K562 (cell line): ENCODE results near the gene MYOM1. TPM values are rescaled to one million over a fixed set of nuclear protein-coding genes. Genes with fewer than 3 reads are reported as not detected.
A peak's percentile ranks its signal among the peaks of the same experiment; 100 is the strongest.

Experiments used
- ATAC-seq: fragments of 200-7000 bp; cut with Tn5 transposase; 3 replicates; pipeline ENCODE4 v1.9.1; 2020; ENCODE audit warnings: moderate library complexity
- BruUV-seq: library from RNA; stranded (reverse); fragments of 400-500 nt; replicated peaks from 2 replicates; lab custom pipeline; 2021; lab: Mats Ljungman, UMichigan
- CTCF ChIA-PET: fragments of 300-600 bp; formaldehyde crosslinking; extraction: SDS; loops from one replicate; lab custom pipeline; 2021; ENCODE audit warnings: low intra/inter-chr PET ratio; lab: Yijun Ruan, JAX
- POLR2A ChIA-PET: fragments of 300-600, 350-650 bp; sonication (Branson Sonifier 250); formaldehyde crosslinking; extraction: SDS; loops from one replicate; lab custom pipeline; 2021; ENCODE audit warnings: antibody characterized with exemption, inconsistent platforms; lab: Yijun Ruan, JAX
- DNase-seq, 4 experiments: peaks; one replicate each; pipeline versions ENCODE4 v3.0.0 to v3.0.0-alpha.2; 2011 to 2018; ENCODE audit warnings: low spot score in 3 of 4, mixed read lengths in 3 of 4; ENCODE audit errors: extremely low read depth in 1 of 4
- FAIRE-seq: peaks from 2 replicates; lab custom pipeline; 2011; peaks lifted over from hg19 to GRCh38; lab: Jason Lieb, UNC
- H2AFZ ChIP-seq: 2 replicates; pipeline ENCODE4 v1.6.0; 2011; ENCODE audit warnings: low read depth, low read length, control low read depth, inconsistent platforms
- H3K27ac ChIP-seq: fragments of 200-600 bp; 3 replicates; pipeline ENCODE4 v1.8.0; 2011; ENCODE audit warnings: low read depth, mild to moderate bottlenecking, control low read depth, inconsistent platforms, low read length, moderate library complexity, mixed read lengths; ENCODE audit errors: extremely low read depth
- H3K27me3 ChIP-seq, 2 experiments: fragments of 300-600 bp in 1 of 2; 2 replicates in 1 of 2; 3 replicates in 1 of 2; pipeline versions ENCODE4 v1.6.0 to v1.8.0; 2011; ENCODE audit warnings: inconsistent platforms in 2 of 2, low read length in 2 of 2, mild to moderate bottlenecking in 1 of 2, mixed read lengths in 1 of 2, moderate library complexity in 1 of 2; ENCODE audit not compliant: control insufficient read depth in 2 of 2, insufficient read depth in 2 of 2
- H3K36me3 ChIP-seq: fragments of 300-600 bp; 3 replicates; pipeline ENCODE4 v1.8.0; 2011; ENCODE audit warnings: mild to moderate bottlenecking, low read length, inconsistent platforms; ENCODE audit not compliant: control insufficient read depth, insufficient read depth
- H3K4me1 ChIP-seq, 2 experiments: fragments of 200-600 bp in 1 of 2; replicated peaks in 1 of 2; 2 replicates in 1 of 2; 3 replicates in 1 of 2; pipeline versions ENCODE4 v1.5.1 to v1.8.0; 2011; ENCODE audit warnings: inconsistent platforms in 2 of 2, low read length in 2 of 2, mild to moderate bottlenecking in 1 of 2, mixed read lengths in 1 of 2, moderate library complexity in 1 of 2; ENCODE audit not compliant: control insufficient read depth in 2 of 2, insufficient read depth in 2 of 2
- H3K4me2 ChIP-seq: 2 replicates; pipeline ENCODE4 v1.6.1; 2011; ENCODE audit warnings: low read length, control low read depth, inconsistent platforms, mixed read lengths; ENCODE audit not compliant: insufficient read depth
- H3K4me3 ChIP-seq: fragments of 200-600 bp; sonication (generic), shearing (Covaris generic); 2 replicates; pipeline ENCODE4 v1.5.1; 2016; ENCODE audit warnings: control low read depth, inconsistent platforms
- H3K79me2 ChIP-seq: fragments of 200-600 bp; 3 replicates; pipeline ENCODE4 v1.8.0; 2011; ENCODE audit warnings: low read length, inconsistent platforms; ENCODE audit not compliant: control insufficient read depth, insufficient read depth
- H3K9ac ChIP-seq, 2 experiments: 2 replicates each; pipeline versions ENCODE4 v1.6.0 to v1.6.1; 2011; ENCODE audit warnings: low read depth in 2 of 2, low read length in 2 of 2, control low read depth in 1 of 2, inconsistent platforms in 1 of 2, mild to moderate bottlenecking in 1 of 2, mixed read lengths in 1 of 2; ENCODE audit not compliant: insufficient read depth in 1 of 2
- H3K9me1 ChIP-seq: one replicate; pipeline ENCODE4 v1.6.0; 2011; ENCODE audit warnings: inconsistent platforms, mild to moderate bottlenecking, low read length, moderate library complexity; ENCODE audit not compliant: control insufficient read depth, insufficient read depth
- H3K9me3 ChIP-seq: replicated peaks from 2 replicates; pipeline ENCODE4 v1.5.1; 2011; ENCODE audit warnings: low read depth, low read length, inconsistent platforms; ENCODE audit not compliant: control insufficient read depth, insufficient read depth
- H4K20me1 ChIP-seq: replicated peaks from 2 replicates; pipeline ENCODE4 v1.6.1; 2011; ENCODE audit warnings: low read length, inconsistent platforms, mixed read lengths; ENCODE audit not compliant: control insufficient read depth, insufficient read depth
- GABPA ChIP-seq: fragments of 200-800 bp; sonication (Bioruptor generic); conservative IDR thresholded peaks from 2 replicates; pipeline ENCODE4 v1.6.1; 2016; ENCODE audit warnings: low read depth, missing genetic modification characterization, missing compliant biosample characterization
- GTF2A2 ChIP-seq: IDR thresholded peaks from 2 replicates; pipeline ENCODE4 v1.6.1; 2016; ENCODE audit warnings: mild to moderate bottlenecking, missing genetic modification characterization, missing compliant biosample characterization
- LARP7 ChIP-seq: fragments of 450-650 bp; IDR thresholded peaks from 2 replicates; pipeline ENCODE4 v1.6.1; 2016
- MTF1 ChIP-seq: fragments of 250-450 bp; sonication (Bioruptor Pico); IDR thresholded peaks from 2 replicates; pipeline ENCODE4 v1.9.0; 2021; ENCODE audit warnings: moderate library complexity, mild to moderate bottlenecking, inconsistent platforms, borderline replicate concordance
- NONO ChIP-seq, 2 experiments: fragments of 200-400 bp in 1 of 2; fragments of 450-650 bp in 1 of 2; formaldehyde crosslinking in 1 of 2; IDR thresholded peaks; 2 replicates each; pipeline ENCODE4 v1.6.1; 2017; ENCODE audit warnings: low read depth in 2 of 2, mild to moderate bottlenecking in 2 of 2, moderate library complexity in 2 of 2, low read length in 1 of 2
- NRF1 ChIP-seq, 2 experiments: fragments of 450-650 bp; IDR thresholded peaks in 1 of 2; conservative IDR thresholded peaks in 1 of 2; 2 replicates each; pipeline ENCODE4 v1.6.1; 2014; ENCODE audit warnings: mild to moderate bottlenecking in 2 of 2
- PRMT5 ChIP-seq: sonication (generic); formaldehyde crosslinking; IDR thresholded peaks from 2 replicates; pipeline ENCODE4 v1.5.0; 2020; ENCODE audit warnings: missing genetic modification reagents
- RFX1 ChIP-seq: fragments of 450-650 bp; IDR thresholded peaks from 2 replicates; pipeline ENCODE4 v1.6.1; 2016; ENCODE audit warnings: mild to moderate bottlenecking, moderate library complexity
- TSC22D4 ChIP-seq: fragments of 450-650 bp; IDR thresholded peaks from 2 replicates; pipeline ENCODE4 v1.6.1; 2016; ENCODE audit warnings: missing genetic modification characterization, missing biosample characterization, control low read depth
- ZNF140 ChIP-seq: fragments of 250-450 bp; sonication (Bioruptor Pico); IDR thresholded peaks from 2 replicates; pipeline ENCODE4 v1.8.0; 2021; ENCODE audit warnings: moderate library complexity, mild to moderate bottlenecking, inconsistent platforms
- ZNF586 ChIP-seq: fragments of 450-650 bp; formaldehyde crosslinking; conservative IDR thresholded peaks from 2 replicates; pipeline ENCODE4 v1.4.0; 2020; ENCODE audit warnings: mild to moderate bottlenecking, moderate library complexity
- ZNF77 ChIP-seq: fragments of 250-450 bp; sonication (Bioruptor Pico); IDR thresholded peaks from 2 replicates; pipeline ENCODE4 v1.5.0; 2020
- WGBS: fragments of 100-300 bp; shearing (Covaris generic); methylation state at CpG from one replicate; pipeline ENCODE4 v1.1.6; 2016; ENCODE audit warnings: low coverage, mixed read lengths; ENCODE audit not compliant: insufficient coverage; ENCODE audit errors: missing lambda C conversion rate; 5-methylcytosine and 5-hydroxymethylcytosine counted together
- in situ Hi-C: fragments of 300-500 bp; cut with MboI; formaldehyde crosslinking; loops from 4 replicates; pipeline ENCODE4 v1.15.0; 2018; ENCODE audit warnings: inconsistent platforms, mixed read lengths
- intact Hi-C: fragments of 100-400 bp; cut with micrococcal nuclease; formaldehyde crosslinking; loops from 2 replicates; pipeline ENCODE4 v1.14.2; 2022
- polyA plus RNA-seq, 8 experiments: library from polyadenylated mRNA; depleted of rRNA in 4 of 8; stranded (reverse) in 5 of 8; unstranded in 3 of 8; fragments of >200 nt; fragmentation: Nextera tagmentation in 2 of 8; fragmentation: Illumina TruSeq in 1 of 8; extraction: Ambion mirVana in 2 of 8; extraction: Trizol in 1 of 8; gene quantifications; 2 replicates each; pipeline versions ENCODE4 v1.2.1 to v1.2.3, GENCODE V29; 2011 to 2014; ENCODE audit warnings: inconsistent platforms in 1 of 8, missing spikeins in 1 of 8
- total RNA-seq, 7 experiments: library from RNA; depleted of rRNA in 6 of 7; stranded (reverse); fragments of >200 nt in 6 of 7; fragmentation: Illumina TruSeq in 2 of 7; extraction: Trizol in 2 of 7; gene quantifications; 2 replicates each; pipeline versions ENCODE4 v1.2.1 to v1.2.3, GENCODE V29; 2011 to 2021; ENCODE audit warnings: low replicate concordance in 1 of 7
- TF ChIP-seq, protein P1 (sequence below): sonication (generic); formaldehyde crosslinking; IDR thresholded peaks from 2 replicates; pipeline ENCODE4 v1.8.0; 2022; ENCODE audit warnings: mild to moderate bottlenecking, low read depth, missing genetic modification reagents
- TF ChIP-seq, protein P2 (sequence below): sonication (generic); formaldehyde crosslinking; IDR thresholded peaks from 2 replicates; pipeline ENCODE4 v1.8.0; 2022; ENCODE audit warnings: mild to moderate bottlenecking, missing genetic modification reagents
- TF ChIP-seq, protein P3 (sequence below): fragments of 450-650 bp; IDR thresholded peaks from 2 replicates; pipeline ENCODE4 v1.6.1; 2017; ENCODE audit warnings: antibody characterized with exemption

MYOM1 gene
- total and polyA plus RNA-seq, 9 of the 15 experiments (the other 6 are each of a cell fraction or from before 2014, with no cell fraction given) = 0.01 to 0.62 (median 0.25) TPM

DNA sequence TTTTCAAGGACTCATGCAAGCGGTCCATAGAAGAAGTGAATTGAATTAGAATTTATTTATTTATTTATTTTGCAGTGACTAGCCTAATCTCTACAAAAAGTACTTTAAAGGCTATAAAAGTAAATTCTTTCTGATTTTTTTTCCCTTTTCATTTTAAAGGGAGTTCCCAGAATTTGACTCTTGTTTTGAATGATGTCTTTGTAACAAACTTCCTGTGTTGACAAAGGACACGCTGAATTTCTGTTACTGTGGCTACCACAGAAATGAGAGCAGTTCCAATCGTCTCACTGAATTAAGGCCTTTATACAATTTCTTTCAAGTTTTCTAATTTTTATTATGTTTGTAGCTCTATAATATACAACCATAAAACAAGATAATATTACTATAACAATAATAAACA, 160.5 kb downstream of the MYOM1 start (continued):
- TF ChIP-seq, protein P1, sequence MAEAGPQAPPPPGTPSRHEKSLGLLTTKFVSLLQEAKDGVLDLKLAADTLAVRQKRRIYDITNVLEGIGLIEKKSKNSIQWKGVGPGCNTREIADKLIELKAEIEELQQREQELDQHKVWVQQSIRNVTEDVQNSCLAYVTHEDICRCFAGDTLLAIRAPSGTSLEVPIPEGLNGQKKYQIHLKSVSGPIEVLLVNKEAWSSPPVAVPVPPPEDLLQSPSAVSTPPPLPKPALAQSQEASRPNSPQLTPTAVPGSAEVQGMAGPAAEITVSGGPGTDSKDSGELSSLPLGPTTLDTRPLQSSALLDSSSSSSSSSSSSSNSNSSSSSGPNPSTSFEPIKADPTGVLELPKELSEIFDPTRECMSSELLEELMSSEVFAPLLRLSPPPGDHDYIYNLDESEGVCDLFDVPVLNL = no peak
- TF ChIP-seq RFX1 = peak; percentile 22

DNA sequence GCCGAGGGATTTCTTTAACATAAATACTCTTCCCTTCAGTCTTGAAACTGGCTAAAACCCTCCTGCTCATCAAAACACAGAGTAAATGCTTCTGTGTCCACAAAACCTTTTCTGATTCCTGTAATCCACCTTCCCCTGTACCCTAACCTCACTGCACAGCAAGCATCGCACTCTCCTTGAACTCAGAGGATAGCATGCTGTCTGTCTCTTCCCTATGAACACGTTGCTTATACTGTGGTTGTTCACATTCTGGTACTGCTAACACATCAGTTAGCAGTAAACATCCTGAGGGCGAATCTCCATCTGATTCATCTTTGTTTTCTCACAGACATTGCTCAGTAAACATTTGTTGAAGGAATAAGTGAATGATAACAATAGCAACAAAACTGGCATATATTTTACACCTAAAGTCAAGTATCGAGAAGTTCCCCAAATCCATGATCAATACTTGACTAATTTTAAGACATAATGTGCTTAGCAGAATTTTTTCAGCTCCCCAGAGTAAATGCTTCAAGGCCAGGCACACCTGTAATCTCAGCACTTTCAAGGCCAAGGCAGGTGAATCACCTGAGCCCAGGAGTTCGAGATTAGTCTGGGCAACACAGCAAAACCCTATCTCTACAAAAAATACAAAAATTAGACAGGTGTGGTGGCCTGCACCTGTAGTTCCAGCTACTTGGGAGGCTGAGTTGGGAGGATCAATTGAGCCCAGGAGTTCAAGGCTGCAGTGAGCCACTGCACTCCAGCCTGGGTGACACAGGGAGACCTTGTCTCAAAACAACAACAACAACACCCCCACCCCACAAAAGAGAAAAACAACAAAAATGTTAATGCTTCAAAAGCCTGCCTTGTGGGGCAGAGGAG, 161.2 kb downstream of the MYOM1 start:
- Histone ChIP-seq H3K79me2 (no peaks in the 10 kb centered on the region), H2AFZ (peak overlapping the region; percentile 55), H3K4me3 (no peak overlapping the region), H3K4me2 (no peak overlapping the region), H3K9ac (no peak overlapping the region), H3K9me1 (no peaks in the 10 kb centered on the region), H3K27me3 (no peaks in the 10 kb centered on the region), H3K27ac (no peak overlapping the region), H3K9me3 (no peaks in the 10 kb centered on the region), H4K20me1 (no peaks in the 10 kb centered on the region), H3K4me1 (peaks cover 0 to 4% of the 10 kb centered on the region in 2 experiments; a peak in 2 of 5 replicates), H3K36me3 (no peaks in the 10 kb centered on the region)
- ChIA-PET POLR2A (interaction anchor here (0.6 kb wide), 1 partner anchor 47 kb away, joined by 3 read pairs; no protein-coding TSS in a partner anchor), CTCF (no interaction called here)
- no peak for FAIRE-seq
- in situ Hi-C loops (no loop called here), intact Hi-C loops (no loop called here)
- ATAC-seq = no peak
- TF ChIP-seq ZNF586 (CRISPR knock-in tag) = no peak
- TF ChIP-seq PRMT5 = no peak
- TF ChIP-seq NRF1 (conservative IDR thresholded peaks at IDR 0.05 in 1 of 2, IDR thresholded peaks at IDR 0.05 in 1 of 2) = no peak
- TF ChIP-seq LARP7 = no peak
- TF ChIP-seq, protein P2, sequence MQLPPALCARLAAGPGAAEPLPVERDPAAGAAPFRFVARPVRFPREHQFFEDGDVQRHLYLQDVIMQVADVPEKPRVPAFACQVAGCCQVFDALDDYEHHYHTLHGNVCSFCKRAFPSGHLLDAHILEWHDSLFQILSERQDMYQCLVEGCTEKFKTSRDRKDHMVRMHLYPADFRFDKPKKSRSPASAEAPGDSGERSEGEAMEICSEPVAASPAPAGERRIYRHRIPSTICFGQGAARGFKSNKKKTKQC (CRISPR knock-in tag) = no peak
- TF ChIP-seq GABPA (tag) = no peak
- no peak for TF ChIP-seq TSC22D4 (tag)
- TF ChIP-seq NONO (IDR thresholded peaks at IDR 0.05; ENCODE audit: low read depth in 2 of 2, low read length in 1 of 2) = no peak
- no peak for TF ChIP-seq ZNF77 (CRISPR knock-in tag)
- no peak for TF ChIP-seq GTF2A2 (tag)
- no peak for TF ChIP-seq ZNF140 (CRISPR knock-in tag)
- TF ChIP-seq, protein P3, sequence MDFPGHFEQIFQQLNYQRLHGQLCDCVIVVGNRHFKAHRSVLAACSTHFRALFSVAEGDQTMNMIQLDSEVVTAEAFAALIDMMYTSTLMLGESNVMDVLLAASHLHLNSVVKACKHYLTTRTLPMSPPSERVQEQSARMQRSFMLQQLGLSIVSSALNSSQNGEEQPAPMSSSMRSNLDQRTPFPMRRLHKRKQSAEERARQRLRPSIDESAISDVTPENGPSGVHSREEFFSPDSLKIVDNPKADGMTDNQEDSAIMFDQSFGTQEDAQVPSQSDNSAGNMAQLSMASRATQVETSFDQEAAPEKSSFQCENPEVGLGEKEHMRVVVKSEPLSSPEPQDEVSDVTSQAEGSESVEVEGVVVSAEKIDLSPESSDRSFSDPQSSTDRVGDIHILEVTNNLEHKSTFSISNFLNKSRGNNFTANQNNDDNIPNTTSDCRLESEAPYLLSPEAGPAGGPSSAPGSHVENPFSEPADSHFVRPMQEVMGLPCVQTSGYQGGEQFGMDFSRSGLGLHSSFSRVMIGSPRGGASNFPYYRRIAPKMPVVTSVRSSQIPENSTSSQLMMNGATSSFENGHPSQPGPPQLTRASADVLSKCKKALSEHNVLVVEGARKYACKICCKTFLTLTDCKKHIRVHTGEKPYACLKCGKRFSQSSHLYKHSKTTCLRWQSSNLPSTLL = no peak
- TF ChIP-seq MTF1 (CRISPR knock-in tag) = no peak
- WGBS = 48% methylated on average over 6 of the region's 6 CpGs
- no TSS peak for BruUV-seq
- no peak for DNase-seq
